ENCODE measurements around the gene PKP2.

DNA sequence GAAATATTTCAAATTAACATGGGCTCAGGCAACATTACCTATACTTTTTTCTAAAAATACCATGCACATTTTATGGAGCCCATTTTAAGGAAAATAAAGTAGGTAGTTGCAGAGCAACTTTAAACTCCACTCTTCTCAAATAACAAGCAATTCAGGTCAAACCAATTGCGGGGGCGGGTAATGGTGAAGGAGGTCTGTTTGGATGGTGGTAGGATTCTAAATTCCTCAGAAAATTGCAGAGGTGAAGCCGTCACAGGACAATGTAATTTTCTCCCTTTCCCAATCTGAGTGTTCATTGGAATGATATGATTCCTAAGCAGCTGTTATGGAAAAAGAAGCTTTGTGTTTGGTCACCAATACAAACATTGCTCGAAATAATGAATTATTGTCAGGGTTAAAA is 11.6 kb downstream of the PKP2 start:
- TF ChIP-seq, protein P1, sequence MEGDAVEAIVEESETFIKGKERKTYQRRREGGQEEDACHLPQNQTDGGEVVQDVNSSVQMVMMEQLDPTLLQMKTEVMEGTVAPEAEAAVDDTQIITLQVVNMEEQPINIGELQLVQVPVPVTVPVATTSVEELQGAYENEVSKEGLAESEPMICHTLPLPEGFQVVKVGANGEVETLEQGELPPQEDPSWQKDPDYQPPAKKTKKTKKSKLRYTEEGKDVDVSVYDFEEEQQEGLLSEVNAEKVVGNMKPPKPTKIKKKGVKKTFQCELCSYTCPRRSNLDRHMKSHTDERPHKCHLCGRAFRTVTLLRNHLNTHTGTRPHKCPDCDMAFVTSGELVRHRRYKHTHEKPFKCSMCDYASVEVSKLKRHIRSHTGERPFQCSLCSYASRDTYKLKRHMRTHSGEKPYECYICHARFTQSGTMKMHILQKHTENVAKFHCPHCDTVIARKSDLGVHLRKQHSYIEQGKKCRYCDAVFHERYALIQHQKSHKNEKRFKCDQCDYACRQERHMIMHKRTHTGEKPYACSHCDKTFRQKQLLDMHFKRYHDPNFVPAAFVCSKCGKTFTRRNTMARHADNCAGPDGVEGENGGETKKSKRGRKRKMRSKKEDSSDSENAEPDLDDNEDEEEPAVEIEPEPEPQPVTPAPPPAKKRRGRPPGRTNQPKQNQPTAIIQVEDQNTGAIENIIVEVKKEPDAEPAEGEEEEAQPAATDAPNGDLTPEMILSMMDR (conservative IDR thresholded peaks at IDR 0.05 in 1 of 2, IDR thresholded peaks at IDR 0.05 in 1 of 2; ENCODE audit: low read depth in 1 of 2, low read length in 2 of 2) = no peak
- TF ChIP-seq EZH2 (IDR thresholded peaks at IDR 0.05; ENCODE audit: low read length, missing control alignments) = no peak

Measured in fibroblast of lung (primary cell).